Mucosa of stomach (tissue), 1 donor: ENCODE measurements around the gene FOXK1.

Source experiments
- H3K27me3 ChIP-seq: one replicate; pipeline ENCODE4 v1.7.0; 2013; ENCODE audit warnings: mild to moderate bottlenecking, low read length; ENCODE audit not compliant: control insufficient read depth, insufficient read depth
- H3K36me3 ChIP-seq: one replicate; pipeline ENCODE4 v1.7.0; 2013; ENCODE audit warnings: low read length; ENCODE audit not compliant: control insufficient read depth, insufficient read depth
- H3K4me1 ChIP-seq: one replicate; pipeline ENCODE4 v1.7.0; 2013; ENCODE audit warnings: mild to moderate bottlenecking, low read length; ENCODE audit not compliant: control insufficient read depth, insufficient read depth
- H3K4me3 ChIP-seq: one replicate; pipeline ENCODE4 v1.7.0; 2013; ENCODE audit warnings: low read length
- H3K9ac ChIP-seq: one replicate; pipeline ENCODE4 v1.7.0; 2013; ENCODE audit warnings: mild to moderate bottlenecking, low read length, moderate library complexity
- H3K9me3 ChIP-seq: one replicate; pipeline ENCODE4 v1.7.0; 2013; ENCODE audit warnings: mild to moderate bottlenecking, low read length, moderate library complexity; ENCODE audit not compliant: control insufficient read depth
- donor health status: Pancreatic carcinoma.

The FOXK1 gene

GRCh38 chr7:4744391-4745264 is 62.5 kb downstream of the FOXK1 start:
- H3K9ac ChIP-seq: peak overlapping the region; percentile 66
- H3K4me1 ChIP-seq: peaks cover 52% of the 10 kb centered on the region
- no peaks in the 10 kb centered on the region for H3K9me3 ChIP-seq
- H3K36me3 ChIP-seq: no peaks in the 10 kb centered on the region
- peak overlapping the region; percentile 9 for H3K4me3 ChIP-seq
- no peaks in the 10 kb centered on the region for H3K27me3 ChIP-seq

- Histone ChIP-seq H3K4me1 (peaks cover 50% of the 10 kb centered on the region), H3K9ac (peak overlapping the region; percentile 74), H3K9me3 (no peaks in the 10 kb centered on the region), H3K27me3 (no peaks in the 10 kb centered on the region), H3K36me3 (no peaks in the 10 kb centered on the region), H3K4me3 (no peak overlapping the region)
Observed at GRCh38 chr7:4745265-4745919, 63.3 kb downstream of the FOXK1 start.

GRCh38 chr7:4745971-4746919 is 64.2 kb downstream of the FOXK1 start:
- H3K4me1 ChIP-seq: peaks cover 50% of the 10 kb centered on the region
- peak overlapping the region; percentile 74 for H3K9ac ChIP-seq
- H3K36me3 ChIP-seq: no peaks in the 10 kb centered on the region
- H3K4me3 ChIP-seq: no peak overlapping the region
- no peaks in the 10 kb centered on the region for H3K27me3 ChIP-seq
- no peaks in the 10 kb centered on the region for H3K9me3 ChIP-seq

- Histone ChIP-seq H3K4me1 (peaks cover 46% of the 10 kb centered on the region), H3K36me3 (no peaks in the 10 kb centered on the region), H3K4me3 (no peak overlapping the region), H3K27me3 (no peaks in the 10 kb centered on the region), H3K9ac (no peak overlapping the region), H3K9me3 (no peaks in the 10 kb centered on the region)
Observed at GRCh38 chr7:4747013-4747412, 64.9 kb downstream of the FOXK1 start.

GRCh38 chr7:4747746-4748145 is 65.7 kb downstream of the FOXK1 start:
- H3K36me3 ChIP-seq: no peaks in the 10 kb centered on the region
- H3K9me3 ChIP-seq: no peaks in the 10 kb centered on the region
- H3K4me3 ChIP-seq: no peak overlapping the region
- H3K27me3 ChIP-seq: no peaks in the 10 kb centered on the region
- no peak overlapping the region for H3K9ac ChIP-seq
- peaks cover 39% of the 10 kb centered on the region for H3K4me1 ChIP-seq

GRCh38 chr7:4748231-4748681 is 66.2 kb downstream of the FOXK1 start:
- peak overlapping the region; percentile 15 for H3K9ac ChIP-seq

GRCh38 chr7:4749363-4749762 is 67.3 kb downstream of the FOXK1 start:
- Histone ChIP-seq H3K4me1 (peaks cover 31% of the 10 kb centered on the region), H3K9ac (no peak overlapping the region), H3K4me3 (no peak overlapping the region), H3K9me3 (no peaks in the 10 kb centered on the region), H3K36me3 (no peaks in the 10 kb centered on the region), H3K27me3 (no peaks in the 10 kb centered on the region)

More at GRCh38 chr7:4748231-4748681, 66.2 kb downstream of the FOXK1 start:
- Histone ChIP-seq H3K36me3 (no peaks in the 10 kb centered on the region), H3K4me1 (peaks cover 34% of the 10 kb centered on the region), H3K4me3 (no peak overlapping the region), H3K27me3 (no peaks in the 10 kb centered on the region), H3K9me3 (no peaks in the 10 kb centered on the region)

- no peaks in the 10 kb centered on the region for H3K9me3 ChIP-seq
- H3K9ac ChIP-seq: no peak overlapping the region
- no peak overlapping the region for H3K4me3 ChIP-seq
- H3K4me1 ChIP-seq: peaks cover 26% of the 10 kb centered on the region
- no peaks in the 10 kb centered on the region for H3K27me3 ChIP-seq
- no peaks in the 10 kb centered on the region for H3K36me3 ChIP-seq
Observed at GRCh38 chr7:4749798-4750197, 67.7 kb downstream of the FOXK1 start.

- Histone ChIP-seq H3K9me3 (no peaks in the 10 kb centered on the region), H3K4me1 (peaks cover 19% of the 10 kb centered on the region), H3K4me3 (no peak overlapping the region), H3K9ac (no peak overlapping the region), H3K36me3 (no peaks in the 10 kb centered on the region), H3K27me3 (no peaks in the 10 kb centered on the region)
Observed at GRCh38 chr7:4751398-4751947, 69.4 kb downstream of the FOXK1 start.

- H3K27me3 ChIP-seq: no peaks in the 10 kb centered on the region
- H3K4me3 ChIP-seq: no peak overlapping the region
- peaks cover 12% of the 10 kb centered on the region for H3K4me1 ChIP-seq
- no peaks in the 10 kb centered on the region for H3K36me3 ChIP-seq
- no peak overlapping the region for H3K9ac ChIP-seq
- no peaks in the 10 kb centered on the region for H3K9me3 ChIP-seq
Observed at GRCh38 chr7:4753598-4754432, 71.7 kb downstream of the FOXK1 start.
